ENCODE data around the gene TMOD4.
A peak's percentile ranks its signal among the peaks of the same experiment; 100 is the strongest.

Gene TMOD4

GRCh38 chr1:151132335-151133017 is 43.3 kb downstream of the TMOD4 start:
- DNase-seq (ENCODE audit: low read depth), result no peak
- no peak for TF ChIP-seq CTCF (conservative IDR thresholded peaks at IDR 0.05; ENCODE audit: low read length)
- H3K4me3 ChIP-seq (ENCODE audit: low read length), result no peak overlapping the region

- H3K4me3 ChIP-seq (ENCODE audit: low read length), result peak overlapping the region; percentile 53
- TF ChIP-seq CTCF (conservative IDR thresholded peaks at IDR 0.05; ENCODE audit: low read length), result no peak
- no peak for DNase-seq (ENCODE audit: low read depth)
Measured at GRCh38 chr1:151131701-151132334, 44.0 kb downstream of the TMOD4 start.

GRCh38 chr1:151130987-151131586 is 44.7 kb downstream of the TMOD4 start:
- TF ChIP-seq CTCF (conservative IDR thresholded peaks at IDR 0.05; ENCODE audit: low read length), result 0 out of 2 replicates have a peak, but pooled peaks have one; percentile 13
- peak overlapping the region; percentile 53 for H3K4me3 ChIP-seq (ENCODE audit: low read length)
- DNase-seq (ENCODE audit: low read depth), result peak; percentile 82

GRCh38 chr1:151128800-151129199 is 47.0 kb downstream of the TMOD4 start:
- DNase-seq (ENCODE audit: low read depth), result no peak
- no peak for TF ChIP-seq CTCF (conservative IDR thresholded peaks at IDR 0.05; ENCODE audit: low read length)
- no peak overlapping the region for H3K4me3 ChIP-seq (ENCODE audit: low read length)

GRCh38 chr1:151124763-151125403 is 50.9 kb downstream of the TMOD4 start:
- TF ChIP-seq CTCF (conservative IDR thresholded peaks at IDR 0.05; ENCODE audit: low read length), result no peak
- no peak for DNase-seq (ENCODE audit: low read depth)
- no peak overlapping the region for H3K4me3 ChIP-seq (ENCODE audit: low read length)

Data from AG10803 (cell line).